ENCODE results near the gene IL1R2. TPM values are rescaled to one million over a fixed set of nuclear protein-coding genes. Genes with fewer than 3 reads are reported as not detected.

Gene IL1R2
- total RNA-seq (0.37 TPM), polyA plus RNA-seq (31.2 TPM)

- H3K4me3 ChIP-seq (ENCODE audit: low read depth, low read length) = no peak within 1 kb of the TSS
- H3K36me3 ChIP-seq (ENCODE audit: insufficient read depth) = no peaks in the 10 kb centered on the region
- 59% methylated on average over 8 of the region's 8 CpGs for WGBS
- no peak for DNase-seq (ENCODE audit: extremely low spot score)
- H3K27ac ChIP-seq (ENCODE audit: low read depth) = no peak within 1 kb of the TSS
- no peaks in the 10 kb centered on the region for H3K4me1 ChIP-seq (ENCODE audit: insufficient read depth)
These were observed at the start of gene IL1R2 for GRCh38 chr2:101991721-101992145. Gene IL1R2 (plus strand): TSS chr2:101991960. CDS start chr2:102008576, 16,616 bp downstream.

GRCh38 chr2:101942851-101943250 lies 48.9 kb upstream of the IL1R2 start:
- H3K4me1 ChIP-seq (ENCODE audit: insufficient read depth) = no peaks in the 10 kb centered on the region
- DNase-seq (ENCODE audit: extremely low spot score) = no peak
- no peaks in the 10 kb centered on the region for H3K36me3 ChIP-seq (ENCODE audit: insufficient read depth)
- H3K4me3 ChIP-seq (ENCODE audit: low read depth, low read length) = no peak overlapping the region
- no peak overlapping the region for H3K27ac ChIP-seq (ENCODE audit: low read depth)
- WGBS = 47% methylated on average over 3 of the region's 3 CpGs

GRCh38 chr2:101946372-101947039 lies 45.3 kb upstream of the IL1R2 start:
- WGBS = 77% methylated on average over 3 of the region's 3 CpGs
- Histone ChIP-seq H3K4me1 (ENCODE audit: insufficient read depth) (no peaks in the 10 kb centered on the region), H3K4me3 (ENCODE audit: low read depth, low read length) (no peak overlapping the region), H3K36me3 (ENCODE audit: insufficient read depth) (no peaks in the 10 kb centered on the region), H3K27ac (ENCODE audit: low read depth) (no peak overlapping the region)
- no peak for DNase-seq (ENCODE audit: extremely low spot score)

GRCh38 chr2:101947374-101947773 lies 44.4 kb upstream of the IL1R2 start:
- no peak for DNase-seq (ENCODE audit: extremely low spot score)
- no peaks in the 10 kb centered on the region for H3K36me3 ChIP-seq (ENCODE audit: insufficient read depth)
- H3K4me3 ChIP-seq (ENCODE audit: low read depth, low read length) = no peak overlapping the region
- H3K27ac ChIP-seq (ENCODE audit: low read depth) = no peak overlapping the region
- 86% methylated on average over 3 of the region's 3 CpGs for WGBS
- H3K4me1 ChIP-seq (ENCODE audit: insufficient read depth) = no peaks in the 10 kb centered on the region

- Histone ChIP-seq H3K27ac (ENCODE audit: low read depth) (no peak overlapping the region), H3K4me1 (ENCODE audit: insufficient read depth) (no peaks in the 10 kb centered on the region), H3K4me3 (ENCODE audit: low read depth, low read length) (no peak overlapping the region), H3K36me3 (ENCODE audit: insufficient read depth) (no peaks in the 10 kb centered on the region)
- no peak for DNase-seq (ENCODE audit: extremely low spot score)
These were observed 43.1 kb upstream of the IL1R2 start for GRCh38 chr2:101948625-101949155.

- Histone ChIP-seq H3K36me3 (ENCODE audit: insufficient read depth) (no peaks in the 10 kb centered on the region), H3K27ac (ENCODE audit: low read depth) (no peak overlapping the region), H3K4me3 (ENCODE audit: low read depth, low read length) (no peak overlapping the region), H3K4me1 (ENCODE audit: insufficient read depth) (no peaks in the 10 kb centered on the region)
- DNase-seq (ENCODE audit: extremely low spot score) = no peak
- 86% methylated on average over 1 of the region's 1 CpG for WGBS
These were observed 42.5 kb upstream of the IL1R2 start for GRCh38 chr2:101949304-101949703.

- WGBS = 64% methylated on average over 1 of the region's 1 CpG
- no peaks in the 10 kb centered on the region for H3K4me1 ChIP-seq (ENCODE audit: insufficient read depth)
- no peaks in the 10 kb centered on the region for H3K36me3 ChIP-seq (ENCODE audit: insufficient read depth)
- no peak for DNase-seq (ENCODE audit: extremely low spot score)
- no peak overlapping the region for H3K4me3 ChIP-seq (ENCODE audit: low read depth, low read length)
- no peak overlapping the region for H3K27ac ChIP-seq (ENCODE audit: low read depth)
These were observed 40.5 kb upstream of the IL1R2 start for GRCh38 chr2:101951296-101951695.

- Histone ChIP-seq H3K4me3 (ENCODE audit: low read depth, low read length) (no peak overlapping the region), H3K4me1 (ENCODE audit: insufficient read depth) (no peaks in the 10 kb centered on the region), H3K27ac (ENCODE audit: low read depth) (no peak overlapping the region), H3K36me3 (ENCODE audit: insufficient read depth) (no peaks in the 10 kb centered on the region)
- no peak for DNase-seq (ENCODE audit: extremely low spot score)
- 98% methylated on average over 1 of the region's 1 CpG for WGBS
These were observed 39.2 kb upstream of the IL1R2 start for GRCh38 chr2:101952551-101952950.

GRCh38 chr2:101956465-101957438 lies 35.0 kb upstream of the IL1R2 start:
- Histone ChIP-seq H3K4me3 (ENCODE audit: low read depth, low read length) (no peak overlapping the region), H3K36me3 (ENCODE audit: insufficient read depth) (no peaks in the 10 kb centered on the region), H3K4me1 (ENCODE audit: insufficient read depth) (no peaks in the 10 kb centered on the region), H3K27ac (ENCODE audit: low read depth) (no peak overlapping the region)
- WGBS = 60% methylated on average over 4 of the region's 4 CpGs
- DNase-seq (ENCODE audit: extremely low spot score) = no peak

- no peaks in the 10 kb centered on the region for H3K36me3 ChIP-seq (ENCODE audit: insufficient read depth)
- no peak overlapping the region for H3K27ac ChIP-seq (ENCODE audit: low read depth)
- WGBS = under 1% methylated on average over 2 of the region's 2 CpGs
- no peak for DNase-seq (ENCODE audit: extremely low spot score)
- no peaks in the 10 kb centered on the region for H3K4me1 ChIP-seq (ENCODE audit: insufficient read depth)
- H3K4me3 ChIP-seq (ENCODE audit: low read depth, low read length) = no peak overlapping the region
These were observed 33.7 kb upstream of the IL1R2 start for GRCh38 chr2:101958061-101958460.

- Histone ChIP-seq H3K4me3 (ENCODE audit: low read depth, low read length) (no peak overlapping the region), H3K36me3 (ENCODE audit: insufficient read depth) (no peaks in the 10 kb centered on the region), H3K27ac (ENCODE audit: low read depth) (peak overlapping the region; percentile 68), H3K4me1 (ENCODE audit: insufficient read depth) (no peaks in the 10 kb centered on the region)
- DNase-seq (ENCODE audit: extremely low spot score) = no peak
- WGBS = 58% methylated on average over 7 of the region's 7 CpGs
These were observed 30.9 kb upstream of the IL1R2 start for GRCh38 chr2:101960819-101961337.

GRCh38 chr2:101961338-101962191 lies 30.2 kb upstream of the IL1R2 start:
- 40% methylated on average over 12 of the region's 12 CpGs for WGBS
- Histone ChIP-seq H3K4me3 (ENCODE audit: low read depth, low read length) (no peak overlapping the region), H3K36me3 (ENCODE audit: insufficient read depth) (no peaks in the 10 kb centered on the region), H3K4me1 (ENCODE audit: insufficient read depth) (no peaks in the 10 kb centered on the region), H3K27ac (ENCODE audit: low read depth) (peak overlapping the region; percentile 80)
- DNase-seq (ENCODE audit: extremely low spot score) = no peak

- no peak for DNase-seq (ENCODE audit: extremely low spot score)
- H3K4me1 ChIP-seq (ENCODE audit: insufficient read depth) = no peaks in the 10 kb centered on the region
- peak overlapping the region; percentile 12 for H3K27ac ChIP-seq (ENCODE audit: low read depth)
- no peak overlapping the region for H3K4me3 ChIP-seq (ENCODE audit: low read depth, low read length)
- 82% methylated on average over 11 of the region's 11 CpGs for WGBS
- H3K36me3 ChIP-seq (ENCODE audit: insufficient read depth) = no peaks in the 10 kb centered on the region
These were observed 29.5 kb upstream of the IL1R2 start for GRCh38 chr2:101962309-101962708.

Measured in urinary bladder (tissue), 4 donors.